Subcutaneous adipose tissue (tissue), 4 donors: ENCODE measurements around the gene UBE2C. TPM values are rescaled to one million over a fixed set of nuclear protein-coding genes. Genes with fewer than 3 reads are reported as not detected.

Source experiments
- total RNA-seq, 4 donors: library from RNA; depleted of rRNA; stranded (reverse); fragments of >200 nt; gene quantifications; one replicate each; pipeline ENCODE4 v1.1.0, GENCODE V29; 2016
- TF ChIP-seq, protein P1 (sequence below): fragments of 450-650 bp; IDR thresholded peaks from one replicate; pipeline ENCODE4 v1.5.1; 2016; ENCODE audit warnings: low read depth, mild to moderate bottlenecking, control low read depth, antibody characterized with exemption, moderate library complexity

Gene UBE2C
- total RNA-seq, 4 donors from 2014 or later = 1.3 to 3.1 (median 1.8) TPM; not detected in 1

DNA sequence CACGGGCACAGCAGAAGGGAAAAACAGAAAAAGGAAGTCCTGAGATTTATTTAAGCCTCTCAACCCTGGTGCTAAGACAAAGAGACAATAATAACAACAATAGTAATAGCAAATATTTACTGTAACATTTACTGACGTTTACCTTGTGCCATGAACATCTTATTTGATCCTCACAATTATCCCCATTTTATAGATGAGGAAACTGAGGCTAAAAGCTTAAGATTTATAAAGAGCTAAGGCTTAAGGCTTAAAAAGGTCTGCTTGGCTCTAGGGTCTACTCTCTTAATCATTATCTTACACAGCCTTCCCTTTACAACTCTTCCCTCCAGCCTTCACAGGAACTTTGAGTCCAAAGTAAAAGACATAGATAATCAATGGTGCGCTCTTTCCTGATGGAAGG is 24.1 kb upstream of the UBE2C start:
- TF ChIP-seq, protein P1, sequence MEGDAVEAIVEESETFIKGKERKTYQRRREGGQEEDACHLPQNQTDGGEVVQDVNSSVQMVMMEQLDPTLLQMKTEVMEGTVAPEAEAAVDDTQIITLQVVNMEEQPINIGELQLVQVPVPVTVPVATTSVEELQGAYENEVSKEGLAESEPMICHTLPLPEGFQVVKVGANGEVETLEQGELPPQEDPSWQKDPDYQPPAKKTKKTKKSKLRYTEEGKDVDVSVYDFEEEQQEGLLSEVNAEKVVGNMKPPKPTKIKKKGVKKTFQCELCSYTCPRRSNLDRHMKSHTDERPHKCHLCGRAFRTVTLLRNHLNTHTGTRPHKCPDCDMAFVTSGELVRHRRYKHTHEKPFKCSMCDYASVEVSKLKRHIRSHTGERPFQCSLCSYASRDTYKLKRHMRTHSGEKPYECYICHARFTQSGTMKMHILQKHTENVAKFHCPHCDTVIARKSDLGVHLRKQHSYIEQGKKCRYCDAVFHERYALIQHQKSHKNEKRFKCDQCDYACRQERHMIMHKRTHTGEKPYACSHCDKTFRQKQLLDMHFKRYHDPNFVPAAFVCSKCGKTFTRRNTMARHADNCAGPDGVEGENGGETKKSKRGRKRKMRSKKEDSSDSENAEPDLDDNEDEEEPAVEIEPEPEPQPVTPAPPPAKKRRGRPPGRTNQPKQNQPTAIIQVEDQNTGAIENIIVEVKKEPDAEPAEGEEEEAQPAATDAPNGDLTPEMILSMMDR = no peak

DNA sequence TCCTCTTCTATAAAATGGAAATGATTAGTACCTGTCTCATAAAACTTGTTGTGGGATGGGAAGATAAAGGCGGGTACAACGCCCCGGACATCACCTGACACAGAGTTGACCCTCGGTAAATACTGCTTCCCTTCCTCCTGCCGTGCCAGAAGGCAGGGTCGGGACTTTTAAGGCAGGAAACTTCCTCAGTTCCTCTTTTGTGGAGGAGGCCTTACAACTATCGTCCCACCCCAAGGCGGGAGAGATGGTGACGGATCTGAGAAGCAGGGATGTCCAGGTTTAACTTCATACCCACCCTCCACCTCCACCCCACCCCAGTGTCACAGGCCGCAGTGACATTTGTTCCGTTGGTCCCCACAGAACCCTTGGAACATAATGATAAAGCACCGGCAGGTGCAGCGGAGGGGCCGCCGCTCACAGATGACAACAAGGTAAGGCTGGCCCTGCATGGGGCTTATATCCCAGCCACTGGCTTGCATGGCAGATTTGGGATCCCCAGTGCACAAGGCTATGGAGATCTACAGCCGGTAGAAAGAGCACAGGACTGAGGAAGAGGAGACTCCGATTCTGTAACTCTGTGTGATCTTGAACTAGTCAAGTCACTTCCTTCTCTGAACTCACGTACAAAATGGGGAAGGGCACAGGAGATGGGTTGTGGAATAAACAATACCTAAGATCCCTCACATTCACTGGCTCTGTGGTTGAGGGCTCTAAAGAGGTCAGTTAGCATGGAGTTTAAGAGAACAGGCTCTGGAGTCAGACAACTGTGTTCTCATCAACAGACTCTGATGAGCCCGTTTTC is 19.9 kb upstream of the UBE2C start:
- TF ChIP-seq, protein P1 = no peak

DNA sequence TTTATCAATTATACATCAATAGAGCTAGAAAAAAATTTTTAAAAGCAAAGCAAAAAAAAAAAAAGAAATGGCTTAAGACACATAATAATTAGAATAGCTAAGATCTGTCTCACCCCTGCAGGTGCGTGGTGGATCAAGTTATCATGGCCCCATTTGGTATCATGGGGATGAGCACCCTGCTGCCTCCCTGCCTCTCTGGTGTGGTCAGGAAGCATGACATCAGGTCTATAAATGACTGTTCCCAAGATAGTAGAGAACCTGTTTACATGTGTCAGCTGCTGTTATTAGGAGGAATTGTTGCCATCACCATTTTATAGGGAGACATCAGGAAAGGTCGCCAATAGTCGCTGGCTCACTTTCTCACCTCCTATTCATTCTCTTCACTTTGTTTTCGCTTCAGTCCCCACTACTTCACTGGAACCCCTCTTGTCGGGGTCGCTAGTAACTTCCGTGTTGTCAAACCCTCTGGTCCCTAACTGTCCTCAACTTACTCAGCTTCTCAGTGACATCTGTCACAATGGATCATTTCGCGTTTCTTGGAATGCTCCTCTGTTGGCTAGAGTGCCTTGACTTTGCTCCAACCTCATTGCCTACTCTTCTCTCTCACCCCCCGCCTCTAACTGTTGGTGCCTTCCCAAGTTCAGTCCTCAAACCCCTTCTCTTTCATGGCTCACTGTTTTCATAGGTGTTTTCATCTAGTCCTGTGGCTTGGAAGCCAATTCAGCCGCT is 15.9 kb upstream of the UBE2C start:
- TF ChIP-seq, protein P1 = no peak

DNA sequence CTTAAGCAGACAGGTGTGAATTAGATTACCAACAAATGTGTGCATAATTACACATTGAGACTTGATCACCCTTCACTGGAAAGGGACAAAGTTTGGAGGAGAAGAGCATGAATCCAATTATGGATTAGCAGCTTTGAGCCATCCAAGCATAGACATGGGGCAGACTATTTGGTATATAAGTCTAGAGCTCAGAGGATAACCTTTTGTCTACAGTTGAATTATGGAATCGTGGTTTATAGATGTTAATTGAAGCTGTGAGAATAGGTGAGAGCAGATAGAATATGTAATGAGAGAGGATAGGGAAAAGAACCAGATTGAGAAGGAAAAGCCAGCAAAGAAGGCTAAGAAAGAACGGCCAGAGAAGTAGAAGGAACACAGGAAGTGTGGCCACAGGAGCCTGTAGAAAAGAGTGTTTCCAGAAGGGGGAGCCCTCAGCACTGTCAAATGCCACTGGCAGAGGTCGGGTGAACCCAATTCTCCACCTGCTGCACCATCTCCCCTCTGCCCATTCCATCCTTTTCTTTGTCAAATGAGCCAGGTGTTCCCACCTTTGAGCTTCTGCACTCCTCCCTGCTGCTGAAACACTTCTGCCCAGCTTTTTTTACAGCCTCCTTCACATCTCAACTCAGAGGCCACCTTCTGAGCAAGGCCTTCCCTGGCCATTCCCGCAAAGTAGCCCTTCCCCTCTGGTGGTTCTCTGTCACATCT is 13.4 kb upstream of the UBE2C start:
- TF ChIP-seq, protein P1 = no peak

DNA sequence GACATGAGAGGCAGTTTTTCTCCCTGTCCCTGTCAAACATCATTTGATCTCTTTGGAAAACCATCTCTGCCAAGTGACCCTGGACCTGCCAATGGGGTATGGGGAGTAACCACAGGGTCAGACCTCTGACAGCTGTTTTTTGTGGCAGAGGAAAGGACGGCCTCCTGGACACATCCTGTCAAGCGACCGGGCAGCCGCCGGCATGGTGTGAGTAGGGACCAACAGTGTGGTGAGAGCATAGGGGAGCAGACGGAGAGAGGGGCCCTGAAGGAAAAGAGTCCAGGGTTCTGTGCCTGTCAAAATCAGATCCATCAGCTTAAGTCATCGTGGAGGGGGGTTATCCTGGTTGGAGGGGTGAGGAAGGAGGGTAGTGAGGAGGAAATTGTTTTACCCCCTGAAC is 10.6 kb upstream of the UBE2C start:
- TF ChIP-seq, protein P1 = no peak

DNA sequence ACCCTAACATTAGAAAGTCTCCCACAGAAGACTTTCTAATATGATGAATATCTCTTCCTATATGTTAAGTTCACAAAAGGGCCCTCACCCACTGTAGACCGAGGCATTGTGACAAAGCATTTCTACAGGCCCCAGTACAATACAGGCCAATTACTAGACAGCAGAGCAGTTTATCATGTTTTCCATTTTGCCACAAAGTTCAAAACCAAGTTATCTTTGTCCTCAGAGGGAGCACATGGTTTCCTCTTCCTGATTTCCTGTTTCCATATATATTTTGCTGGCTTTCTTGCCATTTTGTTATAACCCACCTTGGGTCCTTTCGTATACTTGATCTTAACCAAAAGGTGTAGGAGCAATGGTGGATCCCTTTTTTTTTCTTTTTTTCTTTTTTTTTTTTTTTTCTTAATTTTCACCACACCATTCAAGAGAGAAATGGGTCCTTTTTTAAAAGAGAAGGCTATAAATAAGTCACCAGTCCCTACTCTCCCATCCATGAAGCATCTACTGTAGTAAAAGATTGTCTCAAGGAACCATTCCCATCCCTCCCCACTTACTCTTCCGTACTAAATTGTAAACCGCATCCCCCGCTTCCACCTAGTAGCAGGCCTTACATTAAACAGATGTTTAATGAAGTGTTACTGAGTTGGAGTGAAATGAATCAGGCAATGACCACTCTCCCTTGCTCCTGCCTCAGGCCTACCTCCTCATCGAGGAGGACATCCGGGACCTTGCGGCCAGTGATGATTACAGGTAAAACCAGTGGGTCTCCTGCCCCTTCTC is 2.1 kb upstream of the UBE2C start:
- TF ChIP-seq, protein P1 = no peak
